DMS79 treated with DMSO at 0.1 percent for 48 hours (cell line): Measurements from ENCODE around the gene MTHFD2.

Experiments
- DNase-seq: peaks from one replicate; lab custom pipeline; 2025; lab: John Stamatoyannopoulos, UW

The MTHFD2 gene

DNA sequence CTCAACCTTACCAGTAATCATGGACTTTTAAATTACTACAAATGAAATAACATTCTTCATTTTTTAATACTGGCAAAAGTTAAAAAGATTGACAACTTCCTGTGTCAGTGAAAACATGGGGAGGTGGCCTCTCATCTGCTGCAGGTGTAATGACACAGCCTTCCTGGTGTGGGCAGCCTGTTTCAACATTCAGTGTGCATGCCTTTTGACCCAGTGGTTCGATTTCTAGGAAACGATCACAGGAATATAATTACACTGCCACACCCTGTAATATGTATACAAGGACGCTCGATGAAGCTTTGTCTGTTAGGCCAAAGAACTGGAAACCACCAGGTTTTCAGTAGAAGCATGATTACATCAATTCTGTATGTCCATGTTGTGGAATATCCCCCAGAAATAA is 68.7 kb downstream of the MTHFD2 start:
- peak; percentile 15 for DNase-seq
